ENCODE measurements around the gene YAF2.

YAF2 gene

GRCh38 chr12:42277396-42278127 is 39.5 kb upstream of the YAF2 start:
- Histone ChIP-seq H3K36me3 (ENCODE audit: control insufficient read depth in 1 of 2, insufficient read depth in 2 of 2, low read length in 2 of 2) (no peaks in the 10 kb centered on the region), H3K27ac (ENCODE audit: low read depth, low read length) (no peak overlapping the region), H3K9ac (ENCODE audit: low read depth in 1 of 2, low read length in 2 of 2) (no peak overlapping the region), H3K27me3 (ENCODE audit: control insufficient read depth in 1 of 2, insufficient read depth in 2 of 2, low read length in 2 of 2) (no peaks in the 10 kb centered on the region), H3K4me3 (ENCODE audit: low read depth in 1 of 2, low read length in 2 of 2) (no peak overlapping the region), H3K9me3 (ENCODE audit: control insufficient read depth in 1 of 2, low read length in 2 of 2) (no peaks in the 10 kb centered on the region), H3K4me1 (ENCODE audit: control insufficient read depth in 1 of 2, insufficient read depth in 2 of 2, low read length in 2 of 2) (peaks cover 5 to 7% of the 10 kb centered on the region in 2 donors)

DNA sequence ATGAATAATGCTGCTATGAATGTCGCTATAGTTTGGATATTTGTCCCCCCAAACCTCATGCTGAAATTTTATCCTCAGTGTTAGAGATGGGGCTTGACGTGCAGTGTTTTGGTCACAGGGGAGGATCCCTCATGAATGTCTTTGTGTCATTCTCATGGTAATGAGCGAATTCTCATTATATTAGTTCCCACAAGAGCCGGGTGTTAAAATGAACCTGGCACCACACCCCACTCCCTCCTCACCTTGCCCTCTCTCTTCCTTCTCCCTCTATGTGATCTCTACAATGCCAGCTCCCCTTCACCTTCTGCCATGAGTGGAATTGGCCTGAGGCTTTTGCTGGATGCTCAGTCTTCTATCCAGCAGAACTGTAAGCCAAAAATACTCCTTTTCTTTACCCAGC is 37.5 kb upstream of the YAF2 start:
- H3K9ac ChIP-seq (ENCODE audit: low read depth in 1 of 2, low read length in 2 of 2): no peak overlapping the region

GRCh38 chr12:42273706-42274105 is 35.7 kb upstream of the YAF2 start:
- Histone ChIP-seq H3K4me1 (ENCODE audit: control insufficient read depth in 1 of 2, insufficient read depth in 2 of 2, low read length in 2 of 2) (no peaks in the 10 kb centered on the region), H3K9me3 (ENCODE audit: control insufficient read depth in 1 of 2, low read length in 2 of 2) (no peaks in the 10 kb centered on the region), H3K27ac (ENCODE audit: low read depth, low read length) (no peak overlapping the region), H3K4me3 (ENCODE audit: low read depth in 1 of 2, low read length in 2 of 2) (no peak overlapping the region), H3K9ac (ENCODE audit: low read depth in 1 of 2, low read length in 2 of 2) (no peak overlapping the region), H3K27me3 (ENCODE audit: control insufficient read depth in 1 of 2, insufficient read depth in 2 of 2, low read length in 2 of 2) (no peaks in the 10 kb centered on the region), H3K36me3 (ENCODE audit: control insufficient read depth in 1 of 2, insufficient read depth in 2 of 2, low read length in 2 of 2) (no peaks in the 10 kb centered on the region)

More for the DNA sequence above, 37.5 kb upstream of the YAF2 start:
- no peaks in the 10 kb centered on the region for H3K9me3 ChIP-seq (ENCODE audit: control insufficient read depth in 1 of 2, low read length in 2 of 2)
- no peaks in the 10 kb centered on the region for H3K27me3 ChIP-seq (ENCODE audit: control insufficient read depth in 1 of 2, insufficient read depth in 2 of 2, low read length in 2 of 2)
- no peak overlapping the region for H3K27ac ChIP-seq (ENCODE audit: low read depth, low read length)
- no peaks in the 10 kb centered on the region for H3K4me1 ChIP-seq (ENCODE audit: control insufficient read depth in 1 of 2, insufficient read depth in 2 of 2, low read length in 2 of 2)
- H3K4me3 ChIP-seq (ENCODE audit: low read depth in 1 of 2, low read length in 2 of 2): no peak overlapping the region
- no peaks in the 10 kb centered on the region for H3K36me3 ChIP-seq (ENCODE audit: control insufficient read depth in 1 of 2, insufficient read depth in 2 of 2, low read length in 2 of 2)

DNA sequence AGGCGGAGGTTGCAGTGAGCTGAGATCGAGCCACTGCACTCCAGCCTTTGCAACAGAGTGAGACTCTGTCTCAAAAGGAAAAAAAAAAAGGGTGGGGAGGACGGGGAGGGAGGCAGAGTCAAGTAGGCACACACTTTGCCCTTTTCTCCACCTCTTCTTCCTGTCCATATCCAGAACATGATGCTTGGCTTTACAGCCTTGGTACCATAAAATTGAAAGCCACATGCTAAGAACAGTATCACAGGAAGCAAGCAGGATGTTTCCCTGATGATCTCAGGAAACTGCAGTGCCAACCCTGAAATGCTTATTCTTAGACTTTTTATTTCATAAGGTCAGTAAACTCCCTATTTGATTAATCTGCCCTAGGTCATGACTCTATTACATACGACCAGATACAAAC is 32.5 kb upstream of the YAF2 start:
- no peaks in the 10 kb centered on the region for H3K4me1 ChIP-seq (ENCODE audit: control insufficient read depth in 1 of 2, insufficient read depth in 2 of 2, low read length in 2 of 2)
- no peak overlapping the region for H3K4me3 ChIP-seq (ENCODE audit: low read depth in 1 of 2, low read length in 2 of 2)
- H3K36me3 ChIP-seq (ENCODE audit: control insufficient read depth in 1 of 2, insufficient read depth in 2 of 2, low read length in 2 of 2): no peaks in the 10 kb centered on the region
- H3K27me3 ChIP-seq (ENCODE audit: control insufficient read depth in 1 of 2, insufficient read depth in 2 of 2, low read length in 2 of 2): no peaks in the 10 kb centered on the region
- H3K9me3 ChIP-seq (ENCODE audit: control insufficient read depth in 1 of 2, low read length in 2 of 2): no peaks in the 10 kb centered on the region
- no peak overlapping the region for H3K9ac ChIP-seq (ENCODE audit: low read depth in 1 of 2, low read length in 2 of 2)
- no peak overlapping the region for H3K27ac ChIP-seq (ENCODE audit: low read depth, low read length)

GRCh38 chr12:42267413-42268190 is 29.6 kb upstream of the YAF2 start:
- H3K9ac ChIP-seq (ENCODE audit: low read depth in 1 of 2, low read length in 2 of 2): no peak overlapping the region
- no peaks in the 10 kb centered on the region for H3K9me3 ChIP-seq (ENCODE audit: control insufficient read depth in 1 of 2, low read length in 2 of 2)
- H3K4me3 ChIP-seq (ENCODE audit: low read depth in 1 of 2, low read length in 2 of 2): no peak overlapping the region
- no peaks in the 10 kb centered on the region for H3K27me3 ChIP-seq (ENCODE audit: control insufficient read depth in 1 of 2, insufficient read depth in 2 of 2, low read length in 2 of 2)
- no peaks in the 10 kb centered on the region for H3K36me3 ChIP-seq (ENCODE audit: control insufficient read depth in 1 of 2, insufficient read depth in 2 of 2, low read length in 2 of 2)
- no peak overlapping the region for H3K27ac ChIP-seq (ENCODE audit: low read depth, low read length)
- no peaks in the 10 kb centered on the region for H3K4me1 ChIP-seq (ENCODE audit: control insufficient read depth in 1 of 2, insufficient read depth in 2 of 2, low read length in 2 of 2)

- no peak overlapping the region for H3K4me3 ChIP-seq (ENCODE audit: low read depth in 1 of 2, low read length in 2 of 2)
- H3K27me3 ChIP-seq (ENCODE audit: control insufficient read depth in 1 of 2, insufficient read depth in 2 of 2, low read length in 2 of 2): no peaks in the 10 kb centered on the region
- no peak overlapping the region for H3K27ac ChIP-seq (ENCODE audit: low read depth, low read length)
- H3K9ac ChIP-seq (ENCODE audit: low read depth in 1 of 2, low read length in 2 of 2): no peak overlapping the region
- H3K36me3 ChIP-seq (ENCODE audit: control insufficient read depth in 1 of 2, insufficient read depth in 2 of 2, low read length in 2 of 2): no peaks in the 10 kb centered on the region
- H3K9me3 ChIP-seq (ENCODE audit: control insufficient read depth in 1 of 2, low read length in 2 of 2): no peaks in the 10 kb centered on the region
- H3K4me1 ChIP-seq (ENCODE audit: control insufficient read depth in 1 of 2, insufficient read depth in 2 of 2, low read length in 2 of 2): no peaks in the 10 kb centered on the region
Observed at GRCh38 chr12:42266579-42267230, 28.7 kb upstream of the YAF2 start.

GRCh38 chr12:42262271-42262670 is 24.2 kb upstream of the YAF2 start:
- no peak overlapping the region for H3K27ac ChIP-seq (ENCODE audit: low read depth, low read length)
- H3K9me3 ChIP-seq (ENCODE audit: control insufficient read depth in 1 of 2, low read length in 2 of 2): no peaks in the 10 kb centered on the region
- no peak overlapping the region for H3K4me3 ChIP-seq (ENCODE audit: low read depth in 1 of 2, low read length in 2 of 2)
- H3K36me3 ChIP-seq (ENCODE audit: control insufficient read depth in 1 of 2, insufficient read depth in 2 of 2, low read length in 2 of 2): no peaks in the 10 kb centered on the region
- no peaks in the 10 kb centered on the region for H3K27me3 ChIP-seq (ENCODE audit: control insufficient read depth in 1 of 2, insufficient read depth in 2 of 2, low read length in 2 of 2)
- H3K4me1 ChIP-seq (ENCODE audit: control insufficient read depth in 1 of 2, insufficient read depth in 2 of 2, low read length in 2 of 2): no peaks in the 10 kb centered on the region
- no peak overlapping the region for H3K9ac ChIP-seq (ENCODE audit: low read depth in 1 of 2, low read length in 2 of 2)

- Histone ChIP-seq H3K36me3 (ENCODE audit: control insufficient read depth in 1 of 2, insufficient read depth in 2 of 2, low read length in 2 of 2) (no peaks in the 10 kb centered on the region), H3K9me3 (ENCODE audit: control insufficient read depth in 1 of 2, low read length in 2 of 2) (no peaks in the 10 kb centered on the region), H3K27ac (ENCODE audit: low read depth, low read length) (no peak overlapping the region)
Observed at GRCh38 chr12:42261708-42262107, 23.7 kb upstream of the YAF2 start.

GRCh38 chr12:42260518-42260917 is 22.5 kb upstream of the YAF2 start:
- Histone ChIP-seq H3K9me3 (ENCODE audit: control insufficient read depth in 1 of 2, low read length in 2 of 2) (no peaks in the 10 kb centered on the region), H3K27me3 (ENCODE audit: control insufficient read depth in 1 of 2, insufficient read depth in 2 of 2, low read length in 2 of 2) (no peaks in the 10 kb centered on the region), H3K27ac (ENCODE audit: low read depth, low read length) (no peak overlapping the region), H3K36me3 (ENCODE audit: control insufficient read depth in 1 of 2, insufficient read depth in 2 of 2, low read length in 2 of 2) (no peaks in the 10 kb centered on the region), H3K4me1 (ENCODE audit: control insufficient read depth in 1 of 2, insufficient read depth in 2 of 2, low read length in 2 of 2) (no peaks in the 10 kb centered on the region), H3K4me3 (ENCODE audit: low read depth in 1 of 2, low read length in 2 of 2) (no peak overlapping the region), H3K9ac (ENCODE audit: low read depth in 1 of 2, low read length in 2 of 2) (no peak overlapping the region)

More at GRCh38 chr12:42261708-42262107, 23.7 kb upstream of the YAF2 start:
- Histone ChIP-seq H3K4me3 (ENCODE audit: low read depth in 1 of 2, low read length in 2 of 2) (no peak overlapping the region), H3K9ac (ENCODE audit: low read depth in 1 of 2, low read length in 2 of 2) (no peak overlapping the region), H3K27me3 (ENCODE audit: control insufficient read depth in 1 of 2, insufficient read depth in 2 of 2, low read length in 2 of 2) (no peaks in the 10 kb centered on the region), H3K4me1 (ENCODE audit: control insufficient read depth in 1 of 2, insufficient read depth in 2 of 2, low read length in 2 of 2) (no peaks in the 10 kb centered on the region)

- no peaks in the 10 kb centered on the region for H3K27me3 ChIP-seq (ENCODE audit: control insufficient read depth in 1 of 2, insufficient read depth in 2 of 2, low read length in 2 of 2)
- no peak overlapping the region for H3K27ac ChIP-seq (ENCODE audit: low read depth, low read length)
- no peaks in the 10 kb centered on the region for H3K9me3 ChIP-seq (ENCODE audit: control insufficient read depth in 1 of 2, low read length in 2 of 2)
- H3K4me1 ChIP-seq (ENCODE audit: control insufficient read depth in 1 of 2, insufficient read depth in 2 of 2, low read length in 2 of 2): no peaks in the 10 kb centered on the region
- no peak overlapping the region for H3K9ac ChIP-seq (ENCODE audit: low read depth in 1 of 2, low read length in 2 of 2)
- H3K4me3 ChIP-seq (ENCODE audit: low read depth in 1 of 2, low read length in 2 of 2): no peak overlapping the region
- H3K36me3 ChIP-seq (ENCODE audit: control insufficient read depth in 1 of 2, insufficient read depth in 2 of 2, low read length in 2 of 2): no peaks in the 10 kb centered on the region
Observed at GRCh38 chr12:42259699-42260098, 21.7 kb upstream of the YAF2 start.
